Fibroblast of upper back skin (primary cell): ENCODE results near the gene PLOD3.
"Not testable (repeated sequence)": the region's sequence is repeated elsewhere in the genome, so short reads cannot be mapped to it uniquely, and the experiment has no call there.

Source experiments
- DNase-seq: peaks from one replicate; pipeline ENCODE4 v3.0.0-alpha.2; 2013

PLOD3 gene

GRCh38 chr7:101217388-101218235 lies at the start of gene PLOD3, which contains the start of gene ZNHIT1:
Gene PLOD3, minus strand, starts transcription at chr7:101217581. Its CDS starts 307 bp downstream, at chr7:101217274.
Gene ZNHIT1, plus strand, starts transcription at chr7:101218165. Its CDS starts 31 bp downstream, at chr7:101218196.
- peak; percentile 98 for DNase-seq

GRCh38 chr7:101265622-101266516 lies 48.5 kb upstream of the PLOD3 start:
- DNase-seq: no peak

GRCh38 chr7:101264102-101264706 lies 46.8 kb upstream of the PLOD3 start:
- not testable (repeated sequence) for DNase-seq

- peak; percentile 63 for DNase-seq
These were observed 40.9 kb upstream of the PLOD3 start for GRCh38 chr7:101258243-101258731.

- DNase-seq: no peak
These were observed 38.4 kb upstream of the PLOD3 start for GRCh38 chr7:101255796-101256195.

- not testable (repeated sequence) for DNase-seq
These were observed 35.8 kb upstream of the PLOD3 start for GRCh38 chr7:101253199-101253598.

- DNase-seq: peak; percentile 97
These were observed 34.7 kb upstream of the PLOD3 start for GRCh38 chr7:101251871-101252659.

- no peak for DNase-seq
These were observed 32.9 kb upstream of the PLOD3 start for GRCh38 chr7:101250324-101250723.

- no peak for DNase-seq
These were observed 30.9 kb upstream of the PLOD3 start for GRCh38 chr7:101248276-101248675.

GRCh38 chr7:101245147-101245668 lies 27.8 kb upstream of the PLOD3 start:
- no peak for DNase-seq

- peak; percentile 84 for DNase-seq
These were observed 27.2 kb upstream of the PLOD3 start, which contains the start of gene FIS1 for GRCh38 chr7:101244375-101245146. Gene FIS1, minus strand, starts transcription at chr7:101245081. Its CDS starts 77 bp downstream, at chr7:101245004.

GRCh38 chr7:101243646-101244374 lies 26.4 kb upstream of the PLOD3 start:
- DNase-seq: no peak

GRCh38 chr7:101241443-101242349 lies 24.3 kb upstream of the PLOD3 start:
- no peak for DNase-seq

GRCh38 chr7:101241015-101241363 lies 23.6 kb upstream of the PLOD3 start:
- DNase-seq: no peak

GRCh38 chr7:101240226-101241014 lies 23.0 kb upstream of the PLOD3 start:
- DNase-seq: no peak

- DNase-seq: no peak
These were observed 22.5 kb upstream of the PLOD3 start for GRCh38 chr7:101239951-101240220.

- DNase-seq: no peak
These were observed 22.0 kb upstream of the PLOD3 start for GRCh38 chr7:101239191-101239950.
